ENCODE data around the gene SLC36A4. TPM values are rescaled to one million over a fixed set of nuclear protein-coding genes. Genes with fewer than 3 reads are reported as not detected.

Gene SLC36A4
- total RNA-seq, 4 donors from 2014 or later, result 17.5 to 51.5 (median 30.2) TPM

- TF ChIP-seq CTCF (IDR thresholded peaks at IDR 0.05; ENCODE audit: low read depth), result no peak
Measured at GRCh38 chr11:93099806-93100205, 98.0 kb downstream of the SLC36A4 start.

Small RNA genes lying within 50 kb of the gene (small RNA-seq; reads per million reads assigned to genes)
- gene AP003072.1, result not detected

Other genes with a start within 250 kb of the SLC36A4 start
- gene MTNR1B, start 228.3 kb downstream of the SLC36A4 start, total RNA-seq, result not detected
- gene DEUP1, start 132.8 kb upstream of the SLC36A4 start, total RNA-seq, result not detected

All from subcutaneous adipose tissue (tissue), 4 donors.